ENCODE data around the gene RFPL3. TPM values are rescaled to one million over a fixed set of nuclear protein-coding genes. Genes with fewer than 3 reads are reported as not detected.
"Not testable (repeated sequence)": the region's sequence is repeated elsewhere in the genome, so short reads cannot be mapped to it uniquely, and the experiment has no call there.

The RFPL3 gene
- total RNA-seq, 1 donor from 2014 or later = not detected

GRCh38 chr22:32353840-32354239 lies 3.8 kb upstream of the RFPL3 start:
- DNase-seq = no peak

GRCh38 chr22:32354360-32355351 lies 3.0 kb upstream of the RFPL3 start:
- no peak for DNase-seq

- DNase-seq = no peak
These were observed 1.9 kb upstream of the RFPL3 start for GRCh38 chr22:32355760-32356159.

DNA sequence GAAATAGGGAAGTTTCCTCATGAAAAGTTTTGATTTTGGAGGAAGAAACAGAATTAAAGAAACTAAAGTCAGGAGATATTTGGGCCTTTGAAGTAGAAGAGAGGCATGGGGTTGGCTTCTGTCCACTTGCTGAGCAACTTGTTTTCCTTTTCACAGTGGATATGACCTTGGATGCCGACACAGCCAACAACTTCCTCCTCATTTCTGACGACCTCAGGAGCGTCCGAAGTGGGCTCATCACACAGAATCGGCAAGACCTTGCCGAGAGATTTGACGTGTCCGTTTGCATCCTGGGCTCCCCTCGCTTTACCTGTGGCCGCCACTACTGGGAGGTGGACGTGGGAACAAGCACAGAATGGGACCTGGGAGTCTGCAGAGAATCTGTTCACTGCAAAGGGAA lies 2.4 kb downstream of the RFPL3 start:
- DNase-seq = not testable (repeated sequence)

DNA sequence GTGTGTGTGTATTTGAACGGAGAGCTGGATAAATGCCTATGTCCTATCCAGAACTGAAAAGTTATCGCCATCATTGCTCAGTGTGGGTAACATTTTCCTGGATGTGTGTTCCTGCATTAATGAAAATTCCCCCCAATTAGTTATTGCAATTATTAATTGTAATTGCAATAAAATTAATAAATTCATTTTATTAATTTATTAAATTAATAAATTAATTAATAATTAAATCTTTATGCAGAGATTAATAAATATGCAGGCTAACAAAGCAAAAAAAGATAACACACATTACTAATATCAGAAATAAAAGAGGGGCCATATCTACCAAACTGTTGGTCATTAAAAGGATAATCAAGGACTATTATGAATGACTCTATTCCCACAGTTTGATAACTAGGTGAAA lies 3.6 kb downstream of the RFPL3 start:
- no peak for DNase-seq

- DNase-seq = no peak
These were observed 6.5 kb downstream of the RFPL3 start for GRCh38 chr22:32364210-32364609.

GRCh38 chr22:32375678-32376450 lies 18.2 kb downstream of the RFPL3 start:
- DNase-seq = no peak

- DNase-seq = no peak
These were observed 19.0 kb downstream of the RFPL3 start for GRCh38 chr22:32376681-32377080.

- peak; percentile 31 for DNase-seq
These were observed 21.1 kb downstream of the RFPL3 start for GRCh38 chr22:32378707-32379272.

DNA sequence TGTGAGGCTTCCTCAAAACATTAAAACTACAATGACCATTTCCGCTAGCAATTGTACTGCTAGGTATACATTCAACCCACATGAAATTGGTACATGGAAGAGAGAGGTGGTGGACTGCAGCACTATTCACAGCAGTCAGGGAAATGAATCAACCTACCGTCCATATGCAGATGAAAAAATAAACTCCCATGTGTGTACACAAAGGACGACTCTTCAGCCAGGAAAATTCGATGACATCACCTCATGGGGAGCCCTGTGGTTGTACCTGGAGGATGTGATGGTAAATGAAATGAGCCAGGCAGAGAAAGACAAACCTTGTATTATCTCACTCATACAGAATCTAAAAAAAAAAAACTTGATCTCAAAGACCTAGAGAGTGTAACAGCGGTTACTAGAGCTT lies 23.3 kb downstream of the RFPL3 start:
- DNase-seq = no peak

- DNase-seq = no peak
These were observed 28.0 kb downstream of the RFPL3 start for GRCh38 chr22:32385681-32386080.

DNA sequence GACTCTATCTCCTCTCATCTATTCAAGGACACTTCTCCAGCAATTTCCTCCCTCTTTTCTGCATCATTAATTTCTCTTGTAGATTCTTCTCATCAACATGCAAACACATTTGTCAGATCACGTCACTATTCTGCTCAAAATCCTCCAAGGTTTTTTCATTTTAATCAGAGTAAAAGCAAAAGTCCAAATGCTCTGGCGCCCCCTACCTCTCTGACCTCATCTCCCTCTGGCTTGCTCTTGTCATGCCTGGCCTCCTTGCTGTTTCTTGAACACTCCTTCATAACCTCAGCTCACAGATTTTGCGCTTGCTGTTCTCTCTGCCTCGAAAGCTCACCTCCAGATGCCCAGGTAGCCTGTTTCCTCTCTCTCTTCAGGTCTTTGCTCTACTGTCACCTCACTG lies 32.0 kb downstream of the RFPL3 start:
- no peak for DNase-seq

- DNase-seq = no peak
These were observed 37.4 kb downstream of the RFPL3 start for GRCh38 chr22:32395107-32395506.

- no peak for DNase-seq
These were observed 38.6 kb downstream of the RFPL3 start for GRCh38 chr22:32396255-32396654.

DNA sequence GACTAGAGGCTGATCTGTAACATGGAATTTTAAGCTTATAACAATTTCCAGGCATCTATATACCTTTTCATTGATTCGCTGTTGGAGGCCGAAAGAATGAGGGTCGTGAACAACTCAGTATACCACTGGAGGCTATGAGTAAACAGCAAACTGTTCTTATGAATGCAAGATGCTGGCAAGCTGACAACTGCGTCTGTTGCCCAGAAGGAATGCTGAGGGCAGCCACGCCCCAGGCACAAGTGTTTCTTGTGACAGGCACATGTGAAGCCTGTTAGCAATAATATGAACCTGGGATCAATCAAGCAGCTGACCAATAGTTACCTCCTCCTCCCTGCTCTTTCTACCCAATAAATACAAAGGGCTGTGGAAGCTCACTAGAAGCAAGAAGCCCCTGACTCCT lies 39.1 kb downstream of the RFPL3 start:
- DNase-seq = no peak

- DNase-seq = no peak
These were observed 43.8 kb downstream of the RFPL3 start for GRCh38 chr22:32401486-32401885.

DNA sequence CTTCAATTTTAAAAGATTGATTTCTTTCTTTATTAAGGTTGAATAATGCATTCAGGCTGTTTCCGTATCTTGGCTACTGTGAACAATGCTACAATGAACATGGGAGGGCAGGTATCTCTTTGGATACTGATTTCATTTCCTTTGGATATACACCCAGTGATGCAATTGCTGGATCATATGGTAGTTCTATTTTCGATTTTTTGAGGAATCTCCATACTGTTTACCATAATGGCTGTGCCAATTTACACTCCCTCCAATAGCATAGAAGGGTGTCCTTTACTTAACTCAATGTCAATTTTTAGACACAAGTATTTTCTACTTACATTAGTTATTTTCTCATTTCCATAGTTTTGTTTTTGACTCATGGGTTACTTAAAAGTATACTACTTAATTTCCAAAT lies 46.4 kb downstream of the RFPL3 start:
- no peak for DNase-seq

- DNase-seq = no peak
These were observed 49.6 kb downstream of the RFPL3 start for GRCh38 chr22:32407312-32407711.

GRCh38 chr22:32407936-32408335 lies 50.3 kb downstream of the RFPL3 start:
- DNase-seq = no peak

DNA sequence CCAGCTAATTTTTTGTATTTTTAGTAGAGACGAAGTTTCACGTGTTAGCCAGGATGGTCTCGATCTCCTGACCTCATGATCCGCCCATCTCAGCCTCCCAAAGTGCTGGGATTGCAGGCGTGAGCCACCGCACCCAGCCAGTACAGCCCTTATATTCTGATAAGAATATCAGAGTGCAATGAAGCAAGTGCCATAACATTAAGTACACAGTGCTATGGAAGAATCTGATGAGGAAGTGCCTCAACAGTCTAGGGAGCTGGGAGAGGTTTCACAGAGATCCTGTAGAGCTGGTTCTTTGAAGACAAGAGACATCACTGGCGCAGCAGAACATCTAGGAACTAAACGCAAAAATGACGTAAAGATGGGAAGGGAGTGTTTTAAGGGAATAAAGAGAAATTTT lies 52.3 kb downstream of the RFPL3 start:
- DNase-seq = no peak

DNA sequence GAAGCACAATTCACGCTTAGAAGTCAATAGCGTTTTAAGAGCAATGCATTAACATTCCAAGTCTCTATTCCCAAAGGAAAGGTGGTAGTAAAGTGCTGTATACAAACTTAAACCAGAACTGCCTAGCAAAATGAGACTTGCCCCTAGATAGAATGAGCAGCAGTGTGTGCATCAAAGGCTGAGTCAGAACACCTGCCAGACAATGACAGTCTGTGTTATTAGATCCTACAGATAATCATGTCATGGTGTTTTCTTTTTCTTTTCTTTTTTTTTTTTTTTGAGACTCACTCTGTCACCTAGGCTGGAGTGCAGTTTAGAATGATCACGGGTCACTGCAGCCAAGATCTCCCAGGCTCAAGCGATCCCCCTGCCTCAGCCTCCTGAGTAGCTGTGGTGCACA lies 52.8 kb downstream of the RFPL3 start:
- DNase-seq = no peak

Measured in occipital lobe (tissue), 2 donors.